Panc1 (cell line): Measurements from ENCODE around the gene PFDN4. TPM values are rescaled to one million over a fixed set of nuclear protein-coding genes. Genes with fewer than 3 reads are reported as not detected.

Source experiments
- ATAC-seq: fragments of 200-7000 bp; cut with Tn5 transposase; 2 replicates; pipeline ENCODE4 v1.9.1; 2020; ENCODE audit warnings: mild to moderate bottlenecking, moderate library complexity
- BruUV-seq: library from RNA; stranded (reverse); fragments of 400-500 nt; replicated peaks from 2 replicates; lab custom pipeline; 2021; lab: Mats Ljungman, UMichigan
- CTCF ChIA-PET: fragments of 300-600 bp; sonication (Branson Sonifier 250); formaldehyde crosslinking; loops from one replicate; lab custom pipeline; 2022; ENCODE audit warnings: antibody characterized with exemption; lab: Charles Lee
- POLR2A ChIA-PET: fragments of 300-600 bp; sonication (Branson Sonifier 250); formaldehyde crosslinking; loops from one replicate; lab custom pipeline; 2022; ENCODE audit warnings: antibody characterized with exemption; lab: Charles Lee
- DNase-seq: peaks from one replicate; pipeline ENCODE4 v3.0.0-alpha.2; 2010; ENCODE audit warnings: low read depth, low spot score
- H3K27ac ChIP-seq: 2 replicates; pipeline ENCODE4 v1.5.1; 2011; ENCODE audit warnings: mild to moderate bottlenecking, low read length, inconsistent platforms
- H3K27me3 ChIP-seq: fragments of 200-500 bp; sonication (Bioruptor generic); 2 replicates; pipeline ENCODE4 v1.6.0; 2014; ENCODE audit warnings: low read length, inconsistent platforms; ENCODE audit not compliant: control insufficient read depth, insufficient read depth
- H3K36me3 ChIP-seq: fragments of 200-500 bp; sonication (Bioruptor generic); 2 replicates; pipeline ENCODE4 v1.5.1; 2014; ENCODE audit warnings: inconsistent platforms, mild to moderate bottlenecking, low read length, moderate library complexity; ENCODE audit not compliant: control insufficient read depth, insufficient read depth
- H3K4me1 ChIP-seq: 2 replicates; pipeline ENCODE4 v1.5.1; 2011; ENCODE audit warnings: inconsistent platforms, mild to moderate bottlenecking, low read length, moderate library complexity; ENCODE audit not compliant: control insufficient read depth, insufficient read depth
- H3K4me3 ChIP-seq, 2 experiments: 2 replicates each; pipeline ENCODE4 v1.5.1; 2011 to 2012; ENCODE audit warnings: low read depth in 2 of 2, low read length in 2 of 2, mild to moderate bottlenecking in 2 of 2, inconsistent platforms in 1 of 2, moderate library complexity in 1 of 2
- H3K9me3 ChIP-seq: fragments of 200-500 bp; sonication (Bioruptor generic); 2 replicates; pipeline ENCODE4 v1.5.1; 2014; ENCODE audit warnings: low read depth, mild to moderate bottlenecking, inconsistent platforms, low read length, moderate library complexity; ENCODE audit not compliant: control insufficient read depth, insufficient read depth
- POLR2AphosphoS5 ChIP-seq: IDR thresholded peaks from 2 replicates; pipeline ENCODE4 v1.6.1; 2012; ENCODE audit warnings: mild to moderate bottlenecking, low read depth, low read length, moderate library complexity
- SIN3A ChIP-seq: IDR thresholded peaks from 2 replicates; pipeline ENCODE4 v1.6.1; 2012; ENCODE audit warnings: low read depth, mild to moderate bottlenecking, low read length, moderate library complexity, borderline replicate concordance; ENCODE audit not compliant: insufficient read depth
- TCF7L2 ChIP-seq: IDR thresholded peaks from 2 replicates; pipeline ENCODE4 v1.6.1; 2011; ENCODE audit warnings: mild to moderate bottlenecking, low read depth, low read length, inconsistent platforms
- in situ Hi-C: cut with HindIII; loops from 2 replicates; pipeline ENCODE4 v1.10.0; 2016; ENCODE audit warnings: low sequenced_read_pairs, low pct_unique_long_range_greater_than_20kb
- intact Hi-C: fragments of 100-400 bp; cut with micrococcal nuclease; formaldehyde crosslinking; loops from one replicate; pipeline ENCODE4 v1.10.0; 2022; ENCODE audit not compliant: unreplicated experiment
- total RNA-seq: library from RNA; stranded (reverse); gene quantifications from one replicate; pipeline ENCODE4 v1.2.1, GENCODE V29; 2021; ENCODE audit not compliant: unreplicated experiment
- TF ChIP-seq, protein P1 (sequence below), 2 experiments: IDR thresholded peaks; 2 replicates each; pipeline ENCODE4 v1.6.1; 2011 to 2012; ENCODE audit warnings: low read depth in 2 of 2, control low read depth in 1 of 2, low read length in 1 of 2, mild to moderate bottlenecking in 1 of 2, moderate library complexity in 1 of 2; ENCODE audit not compliant: insufficient read depth in 1 of 2
- TF ChIP-seq, protein P2 (sequence below): fragments of 450-650 bp; IDR thresholded peaks from 2 replicates; pipeline ENCODE4 v1.5.1; 2017; ENCODE audit warnings: mild to moderate bottlenecking

Gene PFDN4
- total RNA-seq, 1 experiment from 2014 or later, result 48.2 TPM

DNA sequence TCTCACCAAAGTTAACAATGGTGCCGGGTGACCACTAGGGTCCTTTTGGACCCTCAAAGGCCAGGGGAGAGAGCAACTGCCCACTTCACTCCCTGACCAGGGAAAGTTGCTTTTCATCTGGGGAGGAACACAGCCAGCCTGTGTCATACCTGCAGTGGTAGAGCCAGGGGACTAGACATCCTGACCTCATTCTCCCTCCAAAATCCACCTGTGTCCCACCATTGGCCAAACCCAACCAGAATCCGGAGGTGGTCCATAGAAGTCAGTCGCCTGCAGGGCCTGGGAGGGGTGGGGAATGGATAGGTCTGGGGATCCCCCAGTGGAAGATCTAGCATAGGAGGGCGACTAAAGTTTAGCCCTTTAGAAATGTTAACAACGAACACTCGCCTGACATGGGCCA lies 12.8 kb downstream of the PFDN4 start:
- POLR2A ChIA-PET, result no interaction called here
- in situ Hi-C loops, result no loop called here
- no peaks in the 10 kb centered on the region for H3K27me3 ChIP-seq

DNA sequence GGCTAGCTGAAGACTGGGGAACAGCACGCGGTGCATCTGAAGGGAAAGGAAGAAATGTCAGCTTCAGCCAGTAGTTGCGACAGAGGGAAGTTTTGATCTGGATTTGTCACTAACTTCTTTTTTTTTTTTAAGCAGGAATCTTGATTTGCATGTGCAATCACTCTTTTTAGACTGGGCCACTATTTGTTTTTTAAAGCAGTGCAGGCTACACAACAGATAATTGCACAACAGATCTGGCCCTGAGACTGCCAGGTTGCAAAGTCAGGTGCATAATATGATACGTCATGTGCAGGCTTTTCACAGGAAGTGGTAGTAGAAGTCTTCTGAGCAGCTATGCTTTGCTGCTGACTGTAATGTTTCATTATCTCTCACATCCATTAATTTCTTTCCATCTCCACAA lies 13.5 kb downstream of the PFDN4 start:
- POLR2A ChIA-PET, result no interaction called here
- Histone ChIP-seq H3K27ac (no peak overlapping the region), H3K27me3 (no peaks in the 10 kb centered on the region), H3K9me3 (no peaks in the 10 kb centered on the region), H3K4me1 (0 out of 2 replicates have a peak, but pooled peaks cover 3% of the 10 kb centered on the region), H3K36me3 (peaks cover 12% of the 10 kb centered on the region; the same call in 1 of the 2 replicates), H3K4me3 (no peak overlapping the region)
- BruUV-seq, result no TSS peak
- TF ChIP-seq SIN3A, result no peak
- no peak for TF ChIP-seq TCF7L2
- no peak for TF ChIP-seq POLR2AphosphoS5
- TF ChIP-seq, protein P1, sequence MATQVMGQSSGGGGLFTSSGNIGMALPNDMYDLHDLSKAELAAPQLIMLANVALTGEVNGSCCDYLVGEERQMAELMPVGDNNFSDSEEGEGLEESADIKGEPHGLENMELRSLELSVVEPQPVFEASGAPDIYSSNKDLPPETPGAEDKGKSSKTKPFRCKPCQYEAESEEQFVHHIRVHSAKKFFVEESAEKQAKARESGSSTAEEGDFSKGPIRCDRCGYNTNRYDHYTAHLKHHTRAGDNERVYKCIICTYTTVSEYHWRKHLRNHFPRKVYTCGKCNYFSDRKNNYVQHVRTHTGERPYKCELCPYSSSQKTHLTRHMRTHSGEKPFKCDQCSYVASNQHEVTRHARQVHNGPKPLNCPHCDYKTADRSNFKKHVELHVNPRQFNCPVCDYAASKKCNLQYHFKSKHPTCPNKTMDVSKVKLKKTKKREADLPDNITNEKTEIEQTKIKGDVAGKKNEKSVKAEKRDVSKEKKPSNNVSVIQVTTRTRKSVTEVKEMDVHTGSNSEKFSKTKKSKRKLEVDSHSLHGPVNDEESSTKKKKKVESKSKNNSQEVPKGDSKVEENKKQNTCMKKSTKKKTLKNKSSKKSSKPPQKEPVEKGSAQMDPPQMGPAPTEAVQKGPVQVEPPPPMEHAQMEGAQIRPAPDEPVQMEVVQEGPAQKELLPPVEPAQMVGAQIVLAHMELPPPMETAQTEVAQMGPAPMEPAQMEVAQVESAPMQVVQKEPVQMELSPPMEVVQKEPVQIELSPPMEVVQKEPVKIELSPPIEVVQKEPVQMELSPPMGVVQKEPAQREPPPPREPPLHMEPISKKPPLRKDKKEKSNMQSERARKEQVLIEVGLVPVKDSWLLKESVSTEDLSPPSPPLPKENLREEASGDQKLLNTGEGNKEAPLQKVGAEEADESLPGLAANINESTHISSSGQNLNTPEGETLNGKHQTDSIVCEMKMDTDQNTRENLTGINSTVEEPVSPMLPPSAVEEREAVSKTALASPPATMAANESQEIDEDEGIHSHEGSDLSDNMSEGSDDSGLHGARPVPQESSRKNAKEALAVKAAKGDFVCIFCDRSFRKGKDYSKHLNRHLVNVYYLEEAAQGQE (IDR thresholded peaks at IDR 0.05; ENCODE audit: insufficient read depth in 1 of 2, low read depth in 2 of 2, low read length in 1 of 2), result no peak
- TF ChIP-seq, protein P2, sequence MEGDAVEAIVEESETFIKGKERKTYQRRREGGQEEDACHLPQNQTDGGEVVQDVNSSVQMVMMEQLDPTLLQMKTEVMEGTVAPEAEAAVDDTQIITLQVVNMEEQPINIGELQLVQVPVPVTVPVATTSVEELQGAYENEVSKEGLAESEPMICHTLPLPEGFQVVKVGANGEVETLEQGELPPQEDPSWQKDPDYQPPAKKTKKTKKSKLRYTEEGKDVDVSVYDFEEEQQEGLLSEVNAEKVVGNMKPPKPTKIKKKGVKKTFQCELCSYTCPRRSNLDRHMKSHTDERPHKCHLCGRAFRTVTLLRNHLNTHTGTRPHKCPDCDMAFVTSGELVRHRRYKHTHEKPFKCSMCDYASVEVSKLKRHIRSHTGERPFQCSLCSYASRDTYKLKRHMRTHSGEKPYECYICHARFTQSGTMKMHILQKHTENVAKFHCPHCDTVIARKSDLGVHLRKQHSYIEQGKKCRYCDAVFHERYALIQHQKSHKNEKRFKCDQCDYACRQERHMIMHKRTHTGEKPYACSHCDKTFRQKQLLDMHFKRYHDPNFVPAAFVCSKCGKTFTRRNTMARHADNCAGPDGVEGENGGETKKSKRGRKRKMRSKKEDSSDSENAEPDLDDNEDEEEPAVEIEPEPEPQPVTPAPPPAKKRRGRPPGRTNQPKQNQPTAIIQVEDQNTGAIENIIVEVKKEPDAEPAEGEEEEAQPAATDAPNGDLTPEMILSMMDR, result no peak
- in situ Hi-C loops, result no loop called here
- intact Hi-C loops, result loop anchor here (2.0 kb wide), 1 partner anchor 425 kb away; no protein-coding TSS in a partner anchor
- DNase-seq, result no peak
- CTCF ChIA-PET, result no interaction called here
- no peak for ATAC-seq

More for the DNA sequence above, 12.8 kb downstream of the PFDN4 start:
- Histone ChIP-seq H3K4me1 (0 out of 2 replicates have a peak, but pooled peaks cover 3% of the 10 kb centered on the region), H3K4me3 (no peak overlapping the region), H3K36me3 (peaks cover 17% of the 10 kb centered on the region), H3K9me3 (no peaks in the 10 kb centered on the region), H3K27ac (no peak overlapping the region)
- TF ChIP-seq, protein P2, result no peak
- TF ChIP-seq SIN3A (no peak), POLR2AphosphoS5 (peak; percentile 22; the same call in 1 of the 2 replicates)
- no peak for DNase-seq
- no TSS peak for BruUV-seq
- intact Hi-C loops, result loop anchor here (2.0 kb wide), 1 partner anchor 426 kb away; no protein-coding TSS in a partner anchor
- no peak for ATAC-seq
- CTCF ChIA-PET, result no interaction called here
